HG03159 (cell line): ENCODE results near the gene SLC22A1.
"Not testable (repeated sequence)": the region's sequence is repeated elsewhere in the genome, so short reads cannot be mapped to it uniquely, and the experiment has no call there.

Source experiments
- ATAC-seq: cut with Tn5 transposase; IDR thresholded peaks from one replicate; pipeline ENCODE4 v1.9.1; 2021; ENCODE audit warnings: mild to moderate bottlenecking, moderate library complexity; ENCODE audit not compliant: unreplicated experiment

Gene SLC22A1

DNA sequence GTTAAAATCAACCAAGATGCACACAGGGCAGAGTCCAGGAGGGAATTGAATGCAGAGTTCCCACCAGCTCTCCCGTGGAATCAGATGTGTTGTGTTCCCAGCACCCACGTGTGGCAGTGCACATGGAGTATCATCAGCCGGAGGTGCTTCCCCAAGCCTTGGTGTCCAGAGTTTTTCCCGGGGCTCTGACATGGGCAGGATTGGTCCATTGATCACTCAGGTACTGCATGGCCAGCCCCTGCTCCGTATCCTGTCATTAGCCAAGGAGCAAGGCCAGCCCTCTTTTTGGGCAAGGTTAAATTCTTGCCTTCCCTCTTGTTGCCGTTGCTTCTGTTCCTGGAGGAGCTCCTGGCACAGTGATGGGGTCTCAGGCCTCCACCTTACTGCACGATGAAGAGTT, 28.6 kb upstream of the SLC22A1 start:
- no peak for ATAC-seq

- ATAC-seq: no peak
Measured at GRCh38 chr6:160093946-160094345, 27.7 kb upstream of the SLC22A1 start.

DNA sequence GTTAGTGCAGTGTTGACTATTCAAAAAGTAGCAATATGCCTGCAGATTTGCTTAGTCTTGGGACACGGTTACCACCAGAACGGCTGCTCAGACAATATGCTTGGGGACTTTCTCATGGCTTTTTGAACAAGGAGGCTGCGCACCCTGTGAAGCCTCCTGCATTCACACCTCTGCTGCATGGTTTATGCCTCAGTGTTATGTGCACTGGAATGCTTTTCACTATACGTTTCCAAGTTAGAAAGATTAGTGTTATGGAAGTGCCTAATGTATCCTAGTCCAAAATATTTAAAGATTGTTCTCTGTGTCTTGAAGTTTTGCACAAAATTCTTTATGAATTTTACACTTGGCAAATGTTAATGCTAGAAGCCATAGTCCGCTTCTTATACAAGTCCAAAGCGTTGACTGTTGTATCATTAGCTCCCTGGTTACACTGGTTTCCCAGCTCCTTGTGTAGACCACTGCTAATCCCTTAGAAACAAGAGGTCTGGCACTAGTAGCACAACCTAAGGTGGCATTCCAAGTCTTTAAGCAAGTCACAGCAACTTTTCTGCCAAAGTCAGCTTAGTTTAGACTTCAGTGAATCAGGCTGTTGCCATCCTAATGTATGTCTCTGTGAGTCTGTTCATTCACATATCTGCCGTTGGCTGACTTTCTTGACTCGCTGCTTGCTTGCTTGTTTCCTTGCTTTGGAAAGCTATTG, 26.3 kb upstream of the SLC22A1 start:
- no peak for ATAC-seq

DNA sequence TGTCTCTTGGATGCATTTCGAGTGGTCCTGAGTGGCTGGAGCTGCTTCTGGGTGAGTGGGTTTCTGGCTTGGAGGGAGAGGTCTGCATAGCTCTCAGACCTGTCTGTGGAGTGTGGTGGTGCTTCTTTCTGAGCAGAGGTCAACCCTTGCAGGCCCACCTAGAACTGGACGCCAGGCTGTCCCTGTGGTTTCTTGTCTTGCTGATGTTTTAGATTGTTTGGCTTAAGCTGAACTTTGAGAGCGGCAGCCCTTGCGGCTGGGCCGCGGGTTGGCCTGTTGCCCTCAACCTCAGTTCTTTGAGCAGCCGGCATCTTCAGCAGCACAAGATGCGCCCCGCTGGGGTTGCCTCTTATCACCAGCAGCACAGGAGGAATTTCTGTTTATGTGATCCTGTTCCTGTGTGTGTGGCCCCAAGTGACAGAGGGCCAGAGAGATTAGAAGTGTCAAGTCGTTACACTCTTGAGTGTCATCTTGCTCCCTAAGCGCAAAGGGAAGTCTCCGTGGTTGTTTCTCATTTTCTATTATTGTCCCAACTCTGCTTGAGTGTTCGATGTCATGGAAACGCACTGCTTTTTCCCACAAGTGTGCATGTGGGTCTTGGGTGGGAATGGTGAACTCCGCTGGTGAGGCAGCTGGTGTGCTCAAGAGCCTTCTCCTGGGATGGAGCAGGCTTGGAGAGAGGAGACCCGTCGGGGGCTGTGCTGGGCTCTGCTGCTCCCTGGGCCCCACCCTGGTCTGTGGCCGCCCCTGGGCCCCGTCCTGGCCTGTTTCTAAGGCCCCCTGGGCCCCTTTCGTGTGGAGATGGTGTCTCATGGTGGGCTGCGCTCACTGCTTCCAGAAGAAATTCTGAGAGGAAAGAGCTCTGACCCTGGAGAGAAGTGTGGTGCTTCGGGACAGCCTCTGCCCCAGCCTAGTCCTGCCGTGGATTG, 20.1 kb upstream of the SLC22A1 start:
- no peak for ATAC-seq

DNA sequence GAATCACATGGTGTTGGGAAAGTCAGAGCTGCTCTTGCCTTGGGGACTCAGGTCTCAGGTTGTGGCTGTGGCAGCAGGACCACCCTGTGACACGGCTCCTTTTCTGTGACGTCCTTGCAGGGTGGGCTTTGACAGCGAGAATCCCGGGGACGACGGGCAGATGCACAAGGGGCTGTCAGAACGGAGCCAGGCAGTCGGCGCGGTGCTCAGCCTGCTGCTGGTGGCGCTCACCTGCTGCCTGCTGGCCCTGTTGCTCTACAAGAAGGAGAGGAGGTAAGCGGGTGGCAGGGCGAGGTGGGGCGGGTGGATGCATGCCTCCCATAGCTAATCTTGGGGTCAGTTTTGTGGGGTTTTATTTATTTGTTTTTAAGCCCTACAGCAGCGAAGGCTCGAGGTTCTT, 19.2 kb upstream of the SLC22A1 start:
- no peak for ATAC-seq

- ATAC-seq: no peak
Measured at GRCh38 chr6:160102956-160103824, 18.4 kb upstream of the SLC22A1 start.

DNA sequence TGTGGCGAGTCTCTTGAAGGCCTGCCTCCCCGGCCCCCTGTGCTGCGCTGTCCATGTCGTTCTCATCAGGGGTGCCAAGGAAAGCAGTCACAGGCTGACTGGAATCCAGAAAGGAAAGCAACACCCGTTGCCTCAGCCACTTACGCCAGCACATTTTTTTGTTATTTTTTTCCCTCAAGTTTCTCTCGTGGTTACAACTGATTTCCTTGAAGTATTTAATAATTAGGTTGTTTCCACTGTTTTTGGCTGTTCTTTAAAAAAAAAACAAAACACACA, 17.9 kb upstream of the SLC22A1 start:
- ATAC-seq: no peak

- ATAC-seq: no peak
Measured at GRCh38 chr6:160104821-160105517, 16.6 kb upstream of the SLC22A1 start.

- ATAC-seq: no peak
Measured at GRCh38 chr6:160106010-160106409, 15.6 kb upstream of the SLC22A1 start.

- ATAC-seq: no peak
Measured at GRCh38 chr6:160106701-160107100, 14.9 kb upstream of the SLC22A1 start.

- ATAC-seq: no peak
Measured at GRCh38 chr6:160108077-160108476, 13.5 kb upstream of the SLC22A1 start.

DNA sequence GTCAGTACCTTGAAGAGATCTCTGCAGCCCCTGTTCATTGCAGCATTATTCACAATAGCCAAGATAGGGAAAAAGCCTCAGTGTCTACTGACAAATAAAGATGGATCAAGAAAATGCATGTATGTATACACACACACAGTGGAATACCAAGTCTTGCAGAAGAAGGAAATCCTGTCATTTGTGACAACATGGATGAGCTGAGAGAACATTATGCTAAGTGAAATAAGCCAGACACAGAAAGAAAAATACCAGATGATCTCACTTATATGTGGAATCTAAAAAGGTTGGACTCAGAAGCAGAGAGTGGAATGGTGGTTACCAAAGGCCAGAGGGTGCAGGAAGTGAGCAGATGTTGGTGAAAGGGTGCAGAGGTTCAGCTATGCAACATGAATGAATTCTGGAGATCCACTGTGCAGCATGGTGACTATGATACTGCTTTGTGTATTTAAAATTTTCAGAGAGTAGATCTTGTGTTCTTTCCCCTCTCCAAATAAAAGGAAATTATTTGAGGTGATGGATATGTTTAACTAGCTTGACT, 11.0 kb upstream of the SLC22A1 start:
- ATAC-seq: no peak

- no peak for ATAC-seq
Measured at GRCh38 chr6:160111806-160112205, 9.8 kb upstream of the SLC22A1 start.

DNA sequence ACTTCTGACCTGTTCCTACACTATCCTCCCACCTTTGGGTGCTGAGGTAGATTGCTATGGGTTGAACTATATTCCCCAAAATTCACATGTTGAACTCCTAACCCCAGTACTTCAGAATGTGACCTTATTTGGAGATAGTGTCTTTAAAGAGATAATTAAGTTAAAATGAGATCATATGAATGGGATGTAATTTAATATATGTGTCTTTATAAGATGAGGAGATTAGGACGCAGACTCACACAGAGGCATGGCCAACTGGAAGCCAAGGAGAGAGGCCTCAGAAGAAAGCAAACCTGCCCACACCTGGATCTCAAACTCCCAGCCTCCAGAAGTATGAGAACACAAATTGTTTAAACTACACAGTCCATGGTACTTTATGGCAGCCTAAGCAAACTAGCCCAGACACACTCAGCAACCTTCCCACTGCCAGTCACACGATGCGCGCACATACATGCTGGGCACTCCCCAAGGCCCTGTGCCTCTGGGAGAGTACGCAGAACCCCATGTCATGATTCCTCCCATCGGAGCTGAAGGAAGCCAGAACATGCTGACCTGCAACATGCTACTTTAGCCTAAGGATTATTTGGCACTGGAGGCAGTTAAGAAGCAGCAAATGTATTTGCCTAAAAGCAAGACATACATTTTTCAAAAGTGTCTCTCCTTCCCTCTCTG, 8.9 kb upstream of the SLC22A1 start:
- ATAC-seq: no peak

GRCh38 chr6:160114536-160114935, 7.1 kb upstream of the SLC22A1 start:
- not testable (repeated sequence) for ATAC-seq

GRCh38 chr6:160115421-160115820, 6.2 kb upstream of the SLC22A1 start:
- ATAC-seq: no peak

- no peak for ATAC-seq
Measured at GRCh38 chr6:160116411-160116810, 5.2 kb upstream of the SLC22A1 start.

- no peak for ATAC-seq
Measured at GRCh38 chr6:160117137-160117536, 4.5 kb upstream of the SLC22A1 start.

- ATAC-seq: no peak
Measured at GRCh38 chr6:160118620-160119229, 2.9 kb upstream of the SLC22A1 start.

GRCh38 chr6:160120087-160120486, 1.5 kb upstream of the SLC22A1 start:
- ATAC-seq: no peak
